Retinal pigment epithelial cell (primary cell): Measurements from ENCODE around the gene TMEM196.
A peak's percentile ranks its signal among the peaks of the same experiment; 100 is the strongest.

Experiments used
- DNase-seq: peaks from one replicate; pipeline ENCODE4 v3.0.0-alpha.2; 2010; ENCODE audit warnings: low read depth
- H3K4me3 ChIP-seq: 2 replicates; pipeline ENCODE4 v1.5.1; 2011; ENCODE audit warnings: mild to moderate bottlenecking, low read length, control low read depth, moderate library complexity
- CTCF ChIP-seq: conservative IDR thresholded peaks from 2 replicates; pipeline ENCODE4 v1.5.1; 2011; ENCODE audit warnings: low read depth, low read length, control low read depth, inconsistent platforms

The TMEM196 gene

GRCh38 chr7:19772841-19773760 lies at the start of gene TMEM196:
Gene TMEM196 (minus strand): TSS chr7:19773617. CDS start chr7:19772696, 921 bp downstream.
- H3K4me3 ChIP-seq = peak within 1 kb of the TSS; percentile 50
- DNase-seq = peak; percentile 9
- TF ChIP-seq CTCF = peak; percentile 10

- TF ChIP-seq CTCF = no peak
- no peak for DNase-seq
- H3K4me3 ChIP-seq = no peak overlapping the region
These were observed 42.7 kb upstream of the TMEM196 start for GRCh38 chr7:19816128-19816527.

- no peak for TF ChIP-seq CTCF
- no peak overlapping the region for H3K4me3 ChIP-seq
- peak; percentile 33 for DNase-seq
These were observed 42.1 kb upstream of the TMEM196 start for GRCh38 chr7:19815546-19815945.

GRCh38 chr7:19814776-19815175 lies 41.4 kb upstream of the TMEM196 start:
- TF ChIP-seq CTCF = no peak
- H3K4me3 ChIP-seq = no peak overlapping the region
- no peak for DNase-seq

- no peak overlapping the region for H3K4me3 ChIP-seq
- no peak for DNase-seq
- no peak for TF ChIP-seq CTCF
These were observed 38.0 kb upstream of the TMEM196 start for GRCh38 chr7:19811386-19811785.

GRCh38 chr7:19798986-19799385 lies 25.6 kb upstream of the TMEM196 start:
- H3K4me3 ChIP-seq = no peak overlapping the region
- no peak for TF ChIP-seq CTCF
- DNase-seq = no peak

- no peak overlapping the region for H3K4me3 ChIP-seq
- TF ChIP-seq CTCF = no peak
- DNase-seq = no peak
These were observed 10.1 kb upstream of the TMEM196 start for GRCh38 chr7:19783541-19783940.
